Measurements from ENCODE around the gene APOB.

- TF ChIP-seq CTCF (IDR thresholded peaks at IDR 0.05) (no peak), POLR2A (IDR thresholded peaks at IDR 0.05) (no peak)
These were observed 66.2 kb downstream of the APOB start for GRCh38 chr2:20977520-20978180.
